GM13976 (cell line): ENCODE results near the gene ALPK3.

ENCODE experiments used
- DNase-seq: peaks from one replicate; pipeline ENCODE4 v3.0.0; 2012; ENCODE audit warnings: low spot score
- in situ Hi-C: fragments of 300-500 bp; cut with MboI; formaldehyde crosslinking; loops from one replicate; pipeline ENCODE4 v1.12.0; 2022; ENCODE audit warnings: low sequenced_read_pairs, mixed read lengths, inconsistent platforms; ENCODE audit not compliant: unreplicated experiment
- TF ChIP-seq, protein P1 (sequence below): IDR thresholded peaks from 2 replicates; pipeline ENCODE4 v1.5.1; 2012; ENCODE audit warnings: borderline replicate concordance, mild to moderate bottlenecking; ENCODE audit not compliant: insufficient read depth; ENCODE audit errors: extremely low read depth, missing control alignments, control extremely low read depth

The ALPK3 gene

DNA sequence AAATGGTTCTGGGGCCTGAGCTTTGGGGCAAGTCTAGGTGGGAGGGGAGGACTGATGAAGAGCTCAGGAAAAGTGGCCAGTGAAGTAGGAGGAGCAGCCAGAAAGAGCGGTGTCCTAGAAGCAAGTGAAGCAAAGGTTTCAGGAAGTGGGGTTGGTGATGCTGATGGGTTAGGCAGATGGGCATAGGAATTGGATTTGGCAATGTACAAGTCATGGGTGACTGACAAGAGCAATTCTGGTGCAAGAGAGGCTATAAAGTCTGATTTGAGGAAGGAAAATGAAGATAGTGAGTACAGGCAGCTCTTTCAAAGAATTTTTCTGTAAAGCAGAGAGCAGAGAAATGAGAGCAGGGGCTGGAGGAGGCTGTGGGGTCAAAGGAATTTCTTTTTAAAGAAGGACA, 19.7 kb downstream of the ALPK3 start:
- no peak for DNase-seq
- TF ChIP-seq, protein P1, sequence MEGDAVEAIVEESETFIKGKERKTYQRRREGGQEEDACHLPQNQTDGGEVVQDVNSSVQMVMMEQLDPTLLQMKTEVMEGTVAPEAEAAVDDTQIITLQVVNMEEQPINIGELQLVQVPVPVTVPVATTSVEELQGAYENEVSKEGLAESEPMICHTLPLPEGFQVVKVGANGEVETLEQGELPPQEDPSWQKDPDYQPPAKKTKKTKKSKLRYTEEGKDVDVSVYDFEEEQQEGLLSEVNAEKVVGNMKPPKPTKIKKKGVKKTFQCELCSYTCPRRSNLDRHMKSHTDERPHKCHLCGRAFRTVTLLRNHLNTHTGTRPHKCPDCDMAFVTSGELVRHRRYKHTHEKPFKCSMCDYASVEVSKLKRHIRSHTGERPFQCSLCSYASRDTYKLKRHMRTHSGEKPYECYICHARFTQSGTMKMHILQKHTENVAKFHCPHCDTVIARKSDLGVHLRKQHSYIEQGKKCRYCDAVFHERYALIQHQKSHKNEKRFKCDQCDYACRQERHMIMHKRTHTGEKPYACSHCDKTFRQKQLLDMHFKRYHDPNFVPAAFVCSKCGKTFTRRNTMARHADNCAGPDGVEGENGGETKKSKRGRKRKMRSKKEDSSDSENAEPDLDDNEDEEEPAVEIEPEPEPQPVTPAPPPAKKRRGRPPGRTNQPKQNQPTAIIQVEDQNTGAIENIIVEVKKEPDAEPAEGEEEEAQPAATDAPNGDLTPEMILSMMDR: no peak
- in situ Hi-C loops: loop anchor here (25.0 kb wide), 1 partner anchor 100 kb away; no protein-coding TSS in a partner anchor

DNA sequence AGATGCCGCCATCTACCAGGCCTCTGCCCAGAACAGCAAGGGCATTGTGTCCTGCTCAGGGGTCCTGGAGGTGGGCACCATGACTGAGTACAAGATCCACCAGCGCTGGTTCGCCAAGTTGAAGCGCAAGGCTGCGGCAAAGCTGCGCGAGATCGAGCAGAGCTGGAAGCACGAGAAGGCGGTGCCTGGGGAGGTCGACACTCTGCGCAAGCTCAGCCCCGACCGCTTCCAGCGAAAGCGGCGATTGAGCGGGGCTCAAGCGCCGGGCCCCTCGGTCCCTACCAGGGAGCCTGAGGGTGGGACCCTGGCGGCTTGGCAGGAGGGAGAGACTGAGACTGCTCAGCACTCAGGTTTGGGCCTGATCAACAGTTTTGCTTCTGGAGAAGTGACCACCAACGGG, 22.6 kb downstream of the ALPK3 start:
- TF ChIP-seq, protein P1: no peak
- in situ Hi-C loops: loop anchor here (25.0 kb wide), 1 partner anchor 98 kb away; no protein-coding TSS in a partner anchor
- no peak for DNase-seq

DNA sequence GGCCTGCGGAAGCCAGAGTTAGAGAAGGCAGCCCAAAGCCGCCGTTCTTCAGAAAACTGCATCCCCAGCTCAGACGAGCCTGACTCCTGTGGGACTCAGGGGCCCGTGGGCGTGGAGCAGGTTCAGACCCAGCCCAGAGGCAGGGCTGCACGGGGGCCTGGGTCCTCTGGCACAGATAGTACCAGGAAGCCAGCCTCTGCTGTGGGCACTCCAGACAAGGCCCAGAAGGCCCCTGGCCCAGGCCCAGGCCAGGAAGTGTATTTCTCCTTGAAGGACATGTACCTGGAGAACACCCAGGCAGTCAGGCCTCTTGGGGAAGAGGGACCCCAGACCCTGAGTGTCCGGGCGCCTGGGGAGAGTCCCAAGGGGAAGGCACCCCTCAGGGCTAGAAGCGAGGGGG, 23.1 kb downstream of the ALPK3 start:
- in situ Hi-C loops: loop anchor here (25.0 kb wide), 1 partner anchor 97 kb away; no protein-coding TSS in a partner anchor
- TF ChIP-seq, protein P1: no peak
- DNase-seq: no peak

DNA sequence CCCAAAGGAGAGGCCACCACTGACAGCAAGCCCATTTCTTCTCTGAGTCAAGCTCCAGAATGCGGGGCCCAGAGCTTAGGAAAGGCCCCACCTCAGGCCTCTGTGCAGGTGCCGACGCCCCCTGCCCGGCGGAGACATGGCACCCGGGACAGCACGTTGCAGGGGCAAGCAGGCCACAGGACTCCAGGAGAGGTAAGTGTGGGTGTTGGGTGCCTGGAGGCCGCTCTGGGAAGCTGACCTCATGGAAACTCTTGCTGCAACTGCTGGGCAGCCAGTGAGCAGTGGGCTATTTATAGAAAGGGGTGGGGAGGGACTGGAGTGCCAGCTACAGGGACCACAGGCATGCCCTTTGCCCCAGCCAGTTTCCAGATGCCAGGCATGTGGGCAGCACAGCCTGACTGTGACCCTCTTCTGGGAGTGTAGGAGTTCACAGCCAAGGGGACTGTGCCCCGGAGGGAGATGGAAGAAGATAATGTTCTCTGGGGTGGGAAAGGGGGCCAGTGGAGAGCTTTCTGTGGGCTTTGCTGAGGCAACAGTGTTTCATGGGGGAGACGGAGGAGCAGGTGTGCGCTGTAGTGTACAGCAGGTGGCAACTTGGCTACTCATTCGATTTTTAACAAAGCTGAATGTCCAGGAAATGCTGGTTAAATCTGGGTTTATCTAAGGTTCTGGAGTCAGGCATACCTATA, 23.7 kb downstream of the ALPK3 start:
- TF ChIP-seq, protein P1: no peak
- in situ Hi-C loops: loop anchor here (25.0 kb wide), 1 partner anchor 96 kb away; no protein-coding TSS in a partner anchor
- DNase-seq: no peak

DNA sequence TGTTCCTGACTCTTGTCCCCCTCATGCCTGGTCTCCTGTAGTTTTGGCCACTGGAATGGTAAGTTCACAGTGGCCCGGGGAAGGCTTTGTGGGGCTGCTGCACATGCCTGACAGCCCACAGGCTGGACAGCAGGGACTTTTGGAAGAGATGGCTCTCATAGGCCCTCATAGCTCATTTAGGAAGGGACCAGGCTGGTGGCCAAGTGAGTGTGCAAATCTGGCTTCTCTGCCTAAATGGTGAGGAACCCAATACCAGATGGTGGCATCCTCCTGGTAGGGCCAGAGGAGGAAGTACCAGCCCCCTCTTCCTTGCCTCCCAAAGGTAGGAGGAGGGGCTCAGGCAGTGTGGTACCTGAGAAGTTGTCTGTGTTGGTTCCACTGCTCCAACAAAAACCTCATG, 25.6 kb downstream of the ALPK3 start:
- in situ Hi-C loops: loop anchor here (25.0 kb wide), 1 partner anchor 95 kb away; no protein-coding TSS in a partner anchor
- TF ChIP-seq, protein P1: no peak
- no peak for DNase-seq

DNA sequence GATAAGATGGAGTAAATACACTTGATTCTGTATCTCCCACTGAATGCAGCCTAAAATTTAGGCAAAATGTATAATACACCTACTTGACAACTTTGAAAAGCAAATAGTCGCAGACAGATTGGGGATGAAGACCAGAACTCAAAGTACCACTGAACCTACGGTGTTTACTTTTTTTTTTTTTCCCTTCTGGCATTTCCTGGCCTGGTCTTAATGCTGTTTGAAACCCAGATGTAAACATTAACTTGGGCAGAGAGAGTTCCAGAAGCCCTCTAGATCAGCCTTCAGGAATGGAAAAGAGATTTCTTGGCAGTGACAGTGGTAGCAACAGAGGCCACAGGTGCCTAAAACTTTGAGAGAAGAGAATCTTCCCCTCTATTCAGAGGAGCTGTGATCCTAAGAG, 27.8 kb downstream of the ALPK3 start:
- in situ Hi-C loops: loop anchor here (25.0 kb wide), 1 partner anchor 92 kb away; no protein-coding TSS in a partner anchor
- TF ChIP-seq, protein P1: no peak

More for the DNA sequence above, 27.8 kb downstream of the ALPK3 start:
- no peak for DNase-seq
